Measurements from ENCODE around the gene CDK3. TPM values are rescaled to one million over a fixed set of nuclear protein-coding genes. Genes with fewer than 3 reads are reported as not detected.

Gene CDK3
- total and polyA plus RNA-seq, 4 donors, result 1.5 to 6.3 (median 2.6) TPM

GRCh38 chr17:76049239-76049638 lies 48.6 kb downstream of the CDK3 start (continued):
- TF ChIP-seq MAX (IDR thresholded peaks at IDR 0.05), result no peak
- no peak for TF ChIP-seq CTCF (IDR thresholded peaks at IDR 0.05; ENCODE audit: low read depth, low read length, missing input control)

GRCh38 chr17:76049836-76050537 lies 49.3 kb downstream of the CDK3 start:
- H3K27me3 ChIP-seq (ENCODE audit: control insufficient read depth in 4 of 4, insufficient read depth in 4 of 4, low read length in 3 of 4), result no peaks in the 10 kb centered on the region
- H3K4me3 ChIP-seq (ENCODE audit: low read depth in 1 of 3, low read length in 3 of 3), result no peak overlapping the region
- TF ChIP-seq REST (IDR thresholded peaks at IDR 0.05), result no peak
- no peak for TF ChIP-seq ATF3 (IDR thresholded peaks at IDR 0.05)
- TF ChIP-seq HNF4A (conservative IDR thresholded peaks at IDR 0.05), result no peak
- no peak for TF ChIP-seq FOXA1 (IDR thresholded peaks at IDR 0.05)
- TF ChIP-seq NR2F2 (IDR thresholded peaks at IDR 0.05), result no peak
- WGBS, result 95% methylated on average over 15 of the region's 15 CpGs
- DNase-seq (ENCODE audit: low spot score), result no peak
- no peak overlapping the region for H3K9ac ChIP-seq (ENCODE audit: low read depth in 1 of 2, low read length in 2 of 2)
- H3K4me1 ChIP-seq (ENCODE audit: control insufficient read depth in 4 of 4, insufficient read depth in 4 of 4, low read length in 3 of 4), result no peaks in the 10 kb centered on the region
- H3K9me3 ChIP-seq (ENCODE audit: control insufficient read depth in 4 of 4, low read length in 3 of 4), result no peaks in the 10 kb centered on the region
- peaks cover 20 to 79% (median 58%) of the 10 kb centered on the region in 4 donors for H3K36me3 ChIP-seq (ENCODE audit: control insufficient read depth in 4 of 4, insufficient read depth in 3 of 4, low read depth in 1 of 4, low read length in 3 of 4)
- no peak overlapping the region for H3K27ac ChIP-seq (ENCODE audit: low read depth in 1 of 2, low read length in 2 of 2)

GRCh38 chr17:76050538-76051467 lies 50.1 kb downstream of the CDK3 start:
- no peak overlapping the region for H3K27ac ChIP-seq (ENCODE audit: low read depth in 1 of 2, low read length in 2 of 2)
- DNase-seq (ENCODE audit: low spot score), result no peak
- TF ChIP-seq YY1 (IDR thresholded peaks at IDR 0.05) (no peak), FOXA2 (IDR thresholded peaks at IDR 0.05) (no peak), GABPA (IDR thresholded peaks at IDR 0.05 in 1 of 2, conservative IDR thresholded peaks at IDR 0.05 in 1 of 2) (no peak), ZBTB33 (IDR thresholded peaks at IDR 0.05) (no peak), RAD21 (IDR thresholded peaks at IDR 0.05) (no peak), CTCF (IDR thresholded peaks at IDR 0.05; ENCODE audit: low read depth, low read length, missing input control) (no peak), SP1 (IDR thresholded peaks at IDR 0.05) (no peak), RXRA (IDR thresholded peaks at IDR 0.05) (no peak), MAX (IDR thresholded peaks at IDR 0.05) (no peak), NR2F2 (IDR thresholded peaks at IDR 0.05) (no peak), FOXA1 (IDR thresholded peaks at IDR 0.05) (no peak), TAF1 (conservative IDR thresholded peaks at IDR 0.05) (no peak)

More at GRCh38 chr17:76050538-76051467, 50.1 kb downstream of the CDK3 start:
- no peaks in the 10 kb centered on the region for H3K27me3 ChIP-seq (ENCODE audit: control insufficient read depth in 4 of 4, insufficient read depth in 4 of 4, low read length in 3 of 4)
- H3K9me3 ChIP-seq (ENCODE audit: control insufficient read depth in 4 of 4, low read length in 3 of 4), result no peaks in the 10 kb centered on the region
- 93% methylated on average over 11 of the region's 11 CpGs for WGBS
- H3K4me1 ChIP-seq (ENCODE audit: control insufficient read depth in 4 of 4, insufficient read depth in 4 of 4, low read length in 3 of 4), result no peaks in the 10 kb centered on the region
- no peak overlapping the region for H3K4me3 ChIP-seq (ENCODE audit: low read depth in 1 of 3, low read length in 3 of 3)
- no peak overlapping the region for H3K9ac ChIP-seq (ENCODE audit: low read depth in 1 of 2, low read length in 2 of 2)
- peaks cover 19 to 76% (median 52%) of the 10 kb centered on the region in 4 donors for H3K36me3 ChIP-seq (ENCODE audit: control insufficient read depth in 4 of 4, insufficient read depth in 3 of 4, low read depth in 1 of 4, low read length in 3 of 4)
